ENCODE measurements around the gene DBNL.

Gene DBNL

DNA sequence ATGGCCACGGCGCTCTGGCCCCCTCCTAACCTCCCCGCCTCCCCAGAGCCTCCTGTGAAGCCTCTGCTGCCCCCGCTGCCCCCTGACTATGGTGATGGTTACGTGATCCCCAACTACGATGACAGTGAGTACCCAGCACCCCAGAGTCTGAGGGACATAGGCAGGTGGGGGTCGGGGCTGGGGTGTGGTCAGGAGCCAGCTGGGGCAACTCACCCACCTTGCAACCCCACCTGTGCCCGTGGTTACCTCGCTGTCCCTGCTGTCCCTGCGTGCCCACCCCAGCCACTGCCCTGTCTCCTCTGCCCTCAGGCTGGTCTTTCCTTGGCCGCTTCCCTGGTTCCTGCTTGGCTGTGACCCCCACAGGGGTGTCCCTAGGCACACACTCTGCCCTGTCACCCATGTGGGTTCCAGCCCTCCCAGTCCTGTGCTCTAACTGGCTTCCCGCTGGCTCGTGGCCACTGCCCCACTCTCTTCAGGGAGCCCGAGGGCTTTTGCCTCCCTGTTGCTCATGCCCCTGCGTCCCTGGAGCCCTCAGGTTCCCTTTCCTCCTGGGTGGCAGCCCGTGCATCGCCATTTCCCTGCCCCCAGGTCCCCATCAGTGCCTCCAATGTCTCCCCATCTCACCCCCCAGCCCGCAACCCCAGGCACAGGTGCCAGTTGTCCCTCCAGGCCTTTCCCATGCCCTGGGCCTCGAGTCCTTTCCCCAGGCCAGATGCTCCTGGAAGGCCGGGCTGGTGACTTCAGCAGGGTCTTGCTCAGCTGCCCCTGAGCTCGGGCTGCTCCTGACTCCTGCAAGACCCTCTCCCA lies 63.7 kb downstream of the DBNL start:
- TF ChIP-seq NFIC (IDR thresholded peaks at IDR 0.05) (no peak), ZBTB7A (IDR thresholded peaks at IDR 0.05; ENCODE audit: low read depth) (no peak), TAF1 (IDR thresholded peaks at IDR 0.05; ENCODE audit: low read depth) (no peak), CREB1 (IDR thresholded peaks at IDR 0.05; ENCODE audit: low read depth) (no peak), RAD21 (IDR thresholded peaks at IDR 0.05; ENCODE audit: low read depth) (no peak)
- TF ChIP-seq, protein P1, sequence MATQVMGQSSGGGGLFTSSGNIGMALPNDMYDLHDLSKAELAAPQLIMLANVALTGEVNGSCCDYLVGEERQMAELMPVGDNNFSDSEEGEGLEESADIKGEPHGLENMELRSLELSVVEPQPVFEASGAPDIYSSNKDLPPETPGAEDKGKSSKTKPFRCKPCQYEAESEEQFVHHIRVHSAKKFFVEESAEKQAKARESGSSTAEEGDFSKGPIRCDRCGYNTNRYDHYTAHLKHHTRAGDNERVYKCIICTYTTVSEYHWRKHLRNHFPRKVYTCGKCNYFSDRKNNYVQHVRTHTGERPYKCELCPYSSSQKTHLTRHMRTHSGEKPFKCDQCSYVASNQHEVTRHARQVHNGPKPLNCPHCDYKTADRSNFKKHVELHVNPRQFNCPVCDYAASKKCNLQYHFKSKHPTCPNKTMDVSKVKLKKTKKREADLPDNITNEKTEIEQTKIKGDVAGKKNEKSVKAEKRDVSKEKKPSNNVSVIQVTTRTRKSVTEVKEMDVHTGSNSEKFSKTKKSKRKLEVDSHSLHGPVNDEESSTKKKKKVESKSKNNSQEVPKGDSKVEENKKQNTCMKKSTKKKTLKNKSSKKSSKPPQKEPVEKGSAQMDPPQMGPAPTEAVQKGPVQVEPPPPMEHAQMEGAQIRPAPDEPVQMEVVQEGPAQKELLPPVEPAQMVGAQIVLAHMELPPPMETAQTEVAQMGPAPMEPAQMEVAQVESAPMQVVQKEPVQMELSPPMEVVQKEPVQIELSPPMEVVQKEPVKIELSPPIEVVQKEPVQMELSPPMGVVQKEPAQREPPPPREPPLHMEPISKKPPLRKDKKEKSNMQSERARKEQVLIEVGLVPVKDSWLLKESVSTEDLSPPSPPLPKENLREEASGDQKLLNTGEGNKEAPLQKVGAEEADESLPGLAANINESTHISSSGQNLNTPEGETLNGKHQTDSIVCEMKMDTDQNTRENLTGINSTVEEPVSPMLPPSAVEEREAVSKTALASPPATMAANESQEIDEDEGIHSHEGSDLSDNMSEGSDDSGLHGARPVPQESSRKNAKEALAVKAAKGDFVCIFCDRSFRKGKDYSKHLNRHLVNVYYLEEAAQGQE (IDR thresholded peaks at IDR 0.05; ENCODE audit: low read depth) = no peak
- TF ChIP-seq, protein P2, sequence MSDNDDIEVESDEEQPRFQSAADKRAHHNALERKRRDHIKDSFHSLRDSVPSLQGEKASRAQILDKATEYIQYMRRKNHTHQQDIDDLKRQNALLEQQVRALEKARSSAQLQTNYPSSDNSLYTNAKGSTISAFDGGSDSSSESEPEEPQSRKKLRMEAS (IDR thresholded peaks at IDR 0.05) = no peak

DNA sequence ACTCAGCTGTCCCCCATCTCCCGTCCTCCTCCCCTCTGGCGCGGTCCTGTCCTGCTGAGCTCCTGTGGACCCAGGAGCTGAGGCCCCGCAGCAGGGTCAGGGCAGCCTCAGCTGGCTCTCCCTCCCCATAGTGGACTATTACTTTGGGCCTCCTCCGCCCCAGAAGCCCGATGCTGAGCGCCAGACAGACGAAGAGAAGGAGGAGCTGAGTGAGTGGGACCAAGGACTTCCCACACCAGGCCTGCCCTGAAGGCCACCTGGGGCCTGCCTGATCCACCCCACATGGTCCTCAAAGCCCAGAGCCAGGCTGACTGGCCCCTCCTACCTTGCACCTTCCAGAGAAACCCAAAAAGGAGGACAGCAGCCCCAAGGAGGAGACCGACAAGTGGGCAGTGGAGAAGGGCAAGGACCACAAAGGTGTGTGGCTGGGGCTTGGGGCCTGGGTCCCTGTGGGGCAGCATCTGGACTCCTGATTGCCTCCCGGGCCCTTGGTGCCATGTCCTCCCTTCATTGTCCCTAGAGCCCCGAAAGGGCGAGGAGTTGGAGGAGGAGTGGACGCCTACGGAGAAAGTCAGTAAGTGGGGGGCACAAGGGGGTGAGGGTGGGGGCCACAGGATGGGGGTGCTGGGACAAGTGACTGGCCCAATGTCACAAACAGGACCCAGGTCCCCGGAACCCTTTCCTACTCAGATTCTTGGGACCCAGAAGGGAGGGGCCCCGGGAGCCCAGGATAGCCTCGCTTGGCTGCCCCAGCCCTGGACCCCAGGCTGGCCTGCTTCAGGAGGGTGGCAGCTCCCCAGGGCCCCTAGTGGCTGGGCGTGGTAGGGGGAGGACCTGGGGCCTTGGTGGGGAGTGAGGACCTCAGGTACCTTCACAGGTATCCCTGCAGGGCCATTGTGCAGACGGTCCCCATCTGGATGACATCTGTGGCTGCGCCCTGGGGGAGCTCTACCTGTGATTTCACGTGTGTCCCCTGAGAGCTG lies 64.6 kb downstream of the DBNL start:
- TF ChIP-seq YY1 (IDR thresholded peaks at IDR 0.05; ENCODE audit: low read depth) = no peak
- no peak for TF ChIP-seq TAF1 (IDR thresholded peaks at IDR 0.05; ENCODE audit: low read depth)
- TF ChIP-seq, protein P1 (IDR thresholded peaks at IDR 0.05; ENCODE audit: low read depth) = no peak
- TF ChIP-seq NFIC (IDR thresholded peaks at IDR 0.05) = no peak
- no peak for TF ChIP-seq EGR1 (IDR thresholded peaks at IDR 0.05)
- TF ChIP-seq TEAD4 (IDR thresholded peaks at IDR 0.05) = no peak
- no peak for TF ChIP-seq FOXM1 (IDR thresholded peaks at IDR 0.05; ENCODE audit: borderline replicate concordance, low read depth)
- TF ChIP-seq TCF12 (IDR thresholded peaks at IDR 0.05; ENCODE audit: low read depth) = no peak

DNA sequence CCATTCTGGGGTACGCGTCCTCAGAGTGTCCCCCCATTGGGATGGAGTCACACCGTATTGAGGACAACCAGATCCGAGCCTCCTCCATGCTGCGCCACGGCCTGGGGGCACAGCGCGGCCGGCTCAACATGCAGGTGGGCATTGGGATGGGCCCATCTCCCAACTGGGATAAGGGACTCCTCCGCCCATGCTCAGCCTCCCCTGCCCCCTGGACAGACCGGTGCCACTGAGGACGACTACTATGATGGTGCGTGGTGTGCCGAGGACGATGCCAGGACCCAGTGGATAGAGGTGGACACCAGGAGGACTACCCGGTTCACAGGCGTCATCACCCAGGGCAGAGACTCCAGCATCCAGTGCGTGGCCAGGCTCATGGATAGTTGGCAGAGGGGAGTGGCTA lies 65.5 kb downstream of the DBNL start:
- TF ChIP-seq CEBPB (IDR thresholded peaks at IDR 0.05) (no peak), EP300 (IDR thresholded peaks at IDR 0.05; ENCODE audit: borderline replicate concordance) (no peak), YY1 (IDR thresholded peaks at IDR 0.05; ENCODE audit: low read depth) (no peak), TEAD4 (IDR thresholded peaks at IDR 0.05) (no peak), TCF12 (IDR thresholded peaks at IDR 0.05; ENCODE audit: low read depth) (no peak), RAD21 (IDR thresholded peaks at IDR 0.05; ENCODE audit: low read depth) (no peak), CREB1 (IDR thresholded peaks at IDR 0.05; ENCODE audit: low read depth) (no peak), EGR1 (IDR thresholded peaks at IDR 0.05) (no peak), TAF1 (IDR thresholded peaks at IDR 0.05; ENCODE audit: low read depth) (no peak), ZBTB7A (IDR thresholded peaks at IDR 0.05; ENCODE audit: low read depth) (no peak), FOXM1 (IDR thresholded peaks at IDR 0.05; ENCODE audit: borderline replicate concordance, low read depth) (no peak)
- TF ChIP-seq, protein P3, sequence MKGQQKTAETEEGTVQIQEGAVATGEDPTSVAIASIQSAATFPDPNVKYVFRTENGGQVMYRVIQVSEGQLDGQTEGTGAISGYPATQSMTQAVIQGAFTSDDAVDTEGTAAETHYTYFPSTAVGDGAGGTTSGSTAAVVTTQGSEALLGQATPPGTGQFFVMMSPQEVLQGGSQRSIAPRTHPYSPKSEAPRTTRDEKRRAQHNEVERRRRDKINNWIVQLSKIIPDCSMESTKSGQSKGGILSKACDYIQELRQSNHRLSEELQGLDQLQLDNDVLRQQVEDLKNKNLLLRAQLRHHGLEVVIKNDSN (IDR thresholded peaks at IDR 0.05) = no peak
- TF ChIP-seq, protein P1 (IDR thresholded peaks at IDR 0.05; ENCODE audit: low read depth) = no peak
- TF ChIP-seq, protein P2 (IDR thresholded peaks at IDR 0.05) = no peak

All from Ishikawa (cell line).